Spleen (tissue), 11 donors: ENCODE results near the gene IL19. TPM values are rescaled to one million over a fixed set of nuclear protein-coding genes. Genes with fewer than 3 reads are reported as not detected.

ENCODE experiments used
- DNase-seq: peaks from one replicate; pipeline ENCODE4 v3.0.0-alpha.2; 2020
- H3K27ac ChIP-seq, 8 donors: fragments of 200-600 bp; sonication (generic) in 7 of 8; 1 replicate in 4 of 8; 2 replicates in 4 of 8; pipeline versions ENCODE4 v1.5.0 to v1.8.0; 2016 to 2021; ENCODE audit warnings: inconsistent platforms in 4 of 8, mild to moderate bottlenecking in 4 of 8, moderate library complexity in 1 of 8
- H3K27me3 ChIP-seq, 7 donors: fragments of 200-600 bp; sonication (generic) in 6 of 7; replicated peaks in 1 of 7; 1 replicate in 4 of 7; 2 replicates in 3 of 7; pipeline versions ENCODE4 v1.5.0 to v1.8.0; 2016 to 2021; ENCODE audit warnings: inconsistent platforms in 3 of 7, mild to moderate bottlenecking in 1 of 7
- H3K36me3 ChIP-seq, 6 donors: fragments of 200-600 bp; sonication (generic) in 5 of 6; 1 replicate in 4 of 6; 2 replicates in 2 of 6; pipeline versions ENCODE4 v1.5.0 to v1.8.0; 2016 to 2021; ENCODE audit warnings: inconsistent platforms in 2 of 6
- H3K4me1 ChIP-seq, 6 donors: fragments of 200-600 bp; sonication (generic) in 5 of 6; 1 replicate in 3 of 6; 2 replicates in 3 of 6; pipeline versions ENCODE4 v1.5.0 to v1.8.0; 2016 to 2021; ENCODE audit warnings: inconsistent platforms in 3 of 6
- H3K4me3 ChIP-seq, 8 donors: fragments of 200-600 bp; sonication (generic) in 7 of 8; 1 replicate in 4 of 8; 2 replicates in 4 of 8; pipeline versions ENCODE4 v1.5.0 to v1.8.0; 2016 to 2021; ENCODE audit warnings: inconsistent platforms in 4 of 8, mild to moderate bottlenecking in 4 of 8, moderate library complexity in 2 of 8
- H3K9me3 ChIP-seq, 8 donors: fragments of 200-600 bp; sonication (generic) in 7 of 8; 1 replicate in 4 of 8; 2 replicates in 4 of 8; pipeline versions ENCODE4 v1.5.0 to v1.8.0; 2016 to 2021; ENCODE audit warnings: inconsistent platforms in 4 of 8
- CTCF ChIP-seq, 11 experiments: fragments of 200-600 bp in 7 of 11; fragments of 450-650 bp in 4 of 11; sonication (generic) in 4 of 11; IDR thresholded peaks in 8 of 11; conservative IDR thresholded peaks in 3 of 11; 1 replicate in 7 of 11; 2 replicates in 4 of 11; pipeline versions ENCODE4 v1.4.0 to v1.8.0; 2016 to 2021; ENCODE audit warnings: antibody characterized with exemption in 11 of 11, inconsistent platforms in 4 of 11, mild to moderate bottlenecking in 1 of 11
- POLR2A ChIP-seq, 3 donors: fragments of 450-650 bp; IDR thresholded peaks; one replicate each; pipeline ENCODE4 v1.5.1; 2017; ENCODE audit warnings: antibody characterized with exemption in 3 of 3, mild to moderate bottlenecking in 1 of 3
- POLR2AphosphoS5 ChIP-seq, 3 donors: sonication (generic); formaldehyde crosslinking; IDR thresholded peaks; one replicate each; pipeline ENCODE4 v1.5.1; 2017; ENCODE audit warnings: antibody characterized with exemption in 3 of 3
- WGBS, 5 donors: extraction: QIAGEN DNeasy Blood & Tissue Kit in 3 of 5; methylation state at CpG; one replicate each; pipeline versions ENCODE4 v1.1.5 to v1.1.7; 2013 to 2018; 5-methylcytosine and 5-hydroxymethylcytosine counted together
- intact Hi-C: fragments of 100-400 bp; cut with DNase I; formaldehyde crosslinking; loops from one replicate; pipeline ENCODE4 v1.15.0; 2023; ENCODE audit warnings: low total_unique reads
- polyA plus RNA-seq, 3 donors: library from polyadenylated mRNA; stranded (reverse); fragments of 200-250 nt; gene quantifications; one replicate each; pipeline ENCODE4 v1.2.1, GENCODE V29; 2013
- total RNA-seq, 7 donors: library from RNA; depleted of rRNA in 3 of 7; stranded (reverse); fragments of >200 nt in 3 of 7; fragmentation: NEBNext Ultra II Directional in 4 of 7; extraction: Animal tissue kit (Norgen Biotek cat#: 25700) in 4 of 7; gene quantifications; one replicate each; pipeline versions ENCODE4 v1.1.0 to v1.2.1, GENCODE V29; 2016 to 2021
- donor health status: healthy with polysubstance abuse.
- donor health status: DM: no; HTN: no; CAD: no; lungs with moderate emphysema.
- donor health status: DM: no; HTN: no; CAD: no.
- donor health status: Bipolar disorder and iron deficiency.
- donor health status: healthy.
- donor health status: DM: no; HTN: no; CAD: no.
- donor health status: DM: yes; HTN: yes; CAD: no.

IL19 gene
- total and polyA plus RNA-seq, 10 donors: 0.09 to 2.2 (median 0.12) TPM; not detected in 7

- 54 to 69% (median 64%) methylated on average over 6 to 7 of the region's 7 CpGs for WGBS, 5 donors
- Histone ChIP-seq H3K27ac (peak overlapping the region in 7 of 8 donors; percentile 22 to 83 (median 70)), H3K4me1 (peaks cover 48 to 95% (median 84%) of the 10 kb centered on the region in 6 donors), H3K4me3 (peak overlapping the region in 2 of 8 donors; percentile 4 to 35), H3K9me3 (no peaks in the 10 kb centered on the region), H3K27me3 (no peaks in the 10 kb centered on the region), H3K36me3 (no peaks in the 10 kb centered on the region)
- peak; percentile 84 for DNase-seq
- intact Hi-C loops: no loop called here
- peak in 2 of 3 donors; percentile 58 to 61 for TF ChIP-seq POLR2AphosphoS5 (IDR thresholded peaks at IDR 0.05)
- TF ChIP-seq CTCF (IDR thresholded peaks at IDR 0.05 in 8 of 11, conservative IDR thresholded peaks at IDR 0.05 in 3 of 11): no peak
Observed at GRCh38 chr1:206769304-206769731, 1.3 kb upstream of the IL19 start.

- peaks cover 44 to 94% (median 80%) of the 10 kb centered on the region in 6 donors for H3K4me1 ChIP-seq
- no peak for TF ChIP-seq POLR2AphosphoS5 (IDR thresholded peaks at IDR 0.05)
- no peak for TF ChIP-seq CTCF (IDR thresholded peaks at IDR 0.05 in 8 of 11, conservative IDR thresholded peaks at IDR 0.05 in 3 of 11)
- TF ChIP-seq POLR2A (IDR thresholded peaks at IDR 0.05): no peak
- 34 to 48% (median 45%) methylated on average over 4 of the region's 4 CpGs for WGBS, 5 donors
- peak overlapping the region in 4 of 8 donors; percentile 1 to 35 (median 12) for H3K4me3 ChIP-seq
- no peak for DNase-seq
- H3K27ac ChIP-seq: peak overlapping the region in 6 of 8 donors; percentile 2 to 83 (median 73)
- intact Hi-C loops: no loop called here
- no peaks in the 10 kb centered on the region for H3K9me3 ChIP-seq
- H3K27me3 ChIP-seq: no peaks in the 10 kb centered on the region
- no peaks in the 10 kb centered on the region for H3K36me3 ChIP-seq
Observed at GRCh38 chr1:206771338-206771692, 742 bp downstream of the IL19 start.

- Histone ChIP-seq H3K27ac (peak within 1 kb of the TSS in 6 of 8 donors; percentile 16 to 83 (median 73)), H3K27me3 (no peaks in the 10 kb centered on the region), H3K4me1 (peaks cover 38 to 84% (median 70%) of the 10 kb centered on the region in 6 donors), H3K4me3 (peak within 1 kb of the TSS in 4 of 8 donors; percentile 1 to 35 (median 12)), H3K9me3 (no peaks in the 10 kb centered on the region), H3K36me3 (no peaks in the 10 kb centered on the region)
- intact Hi-C loops: no loop called here
- WGBS, 5 donors: 35 to 53% (median 49%) methylated on average over 8 of the region's 8 CpGs
- no peak for DNase-seq
- TF ChIP-seq POLR2AphosphoS5 (IDR thresholded peaks at IDR 0.05) (peak; percentile 25 to 61 (median 50)), POLR2A (IDR thresholded peaks at IDR 0.05) (no peak)
Observed at GRCh38 chr1:206772243-206772937, 1.8 kb downstream of the IL19 start, which contains the start of gene IL10. IL10 (minus strand) TSS chr1:206772494; CDS start chr1:206772435, 59 bp downstream.

GRCh38 chr1:206774093-206774492 lies 3.5 kb downstream of the IL19 start:
- Histone ChIP-seq H3K36me3 (no peaks in the 10 kb centered on the region), H3K27ac (peak overlapping the region in 3 of 8 donors; percentile 19 to 83 (median 43)), H3K4me3 (no peak overlapping the region), H3K4me1 (peaks cover 27 to 73% (median 60%) of the 10 kb centered on the region in 6 donors), H3K9me3 (no peaks in the 10 kb centered on the region), H3K27me3 (no peaks in the 10 kb centered on the region)
- WGBS, 5 donors: 52 to 68% (median 61%) methylated on average over 3 of the region's 3 CpGs
- no peak for DNase-seq
- TF ChIP-seq POLR2A (IDR thresholded peaks at IDR 0.05): no peak
- peak in 1 of 11 experiments; percentile 3 for TF ChIP-seq CTCF (IDR thresholded peaks at IDR 0.05 in 8 of 11, conservative IDR thresholded peaks at IDR 0.05 in 3 of 11)
- TF ChIP-seq POLR2AphosphoS5 (IDR thresholded peaks at IDR 0.05): no peak
- intact Hi-C loops: no loop called here
